HTERT RPE-1 (cell line): ENCODE results near the gene TACC2.
"Not testable (repeated sequence)": the region's sequence is repeated elsewhere in the genome, so short reads cannot be mapped to it uniquely, and the experiment has no call there.

Experiments
- in situ Hi-C: fragments of 300-500 bp; cut with MboI; formaldehyde crosslinking; loops from 4 replicates; pipeline ENCODE4 v1.14.3; 2020; ENCODE audit warnings: low sequenced_read_pairs

Gene TACC2

GRCh38 chr10:122021379-122021778 is 32.4 kb downstream of the TACC2 start:
- in situ Hi-C loops: no loop called here

GRCh38 chr10:122021828-122022227 is 32.9 kb downstream of the TACC2 start:
- in situ Hi-C loops: no loop called here

- in situ Hi-C loops: no loop called here
Measured at GRCh38 chr10:122022276-122022675, 33.3 kb downstream of the TACC2 start.

DNA sequence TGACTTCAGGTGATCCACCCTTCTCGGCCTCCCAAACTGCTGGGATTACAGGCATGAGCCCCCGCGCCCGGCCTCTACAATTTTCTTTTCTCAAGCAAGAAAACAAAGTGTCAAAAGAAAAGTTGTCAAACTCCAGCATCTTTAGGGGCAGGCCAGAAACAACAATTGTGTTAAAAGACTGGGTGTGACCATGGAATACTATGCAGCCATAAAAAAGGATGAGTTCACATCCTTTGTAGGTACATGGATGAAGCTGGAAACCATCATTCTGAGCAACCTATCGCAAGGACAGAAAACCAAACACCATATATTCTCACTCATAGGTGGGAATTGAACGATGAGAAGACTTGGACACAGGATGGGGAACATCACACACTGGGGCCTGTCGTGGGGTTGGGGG is 34.3 kb downstream of the TACC2 start:
- in situ Hi-C loops: not testable (repeated sequence)

GRCh38 chr10:122029499-122030199 is 40.7 kb downstream of the TACC2 start:
- in situ Hi-C loops: no loop called here

GRCh38 chr10:122030200-122030552 is 41.2 kb downstream of the TACC2 start:
- in situ Hi-C loops: no loop called here

- in situ Hi-C loops: no loop called here
Measured at GRCh38 chr10:122033224-122033926, 44.4 kb downstream of the TACC2 start.

GRCh38 chr10:122034149-122034756 is 45.3 kb downstream of the TACC2 start:
- in situ Hi-C loops: no loop called here

DNA sequence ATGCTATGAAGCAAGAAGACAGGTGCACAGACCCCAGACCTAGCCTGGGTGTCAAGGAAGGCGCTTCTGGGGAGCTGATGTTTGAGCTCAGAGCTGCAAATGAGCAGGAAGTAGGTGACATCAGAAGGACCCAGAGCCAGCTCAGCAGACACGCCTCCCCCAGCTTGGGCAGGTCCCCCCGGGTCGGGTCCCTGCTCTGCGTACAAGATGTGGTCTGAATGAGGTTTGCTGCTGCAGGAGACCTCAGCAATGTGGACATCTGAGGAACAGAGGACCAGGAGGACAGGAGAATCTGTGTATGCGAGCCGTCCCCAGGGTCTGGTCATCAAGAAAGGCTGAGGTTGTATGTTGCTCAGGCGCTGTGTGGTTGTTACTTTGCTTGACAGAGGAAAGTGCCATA is 51.8 kb downstream of the TACC2 start:
- in situ Hi-C loops: no loop called here

DNA sequence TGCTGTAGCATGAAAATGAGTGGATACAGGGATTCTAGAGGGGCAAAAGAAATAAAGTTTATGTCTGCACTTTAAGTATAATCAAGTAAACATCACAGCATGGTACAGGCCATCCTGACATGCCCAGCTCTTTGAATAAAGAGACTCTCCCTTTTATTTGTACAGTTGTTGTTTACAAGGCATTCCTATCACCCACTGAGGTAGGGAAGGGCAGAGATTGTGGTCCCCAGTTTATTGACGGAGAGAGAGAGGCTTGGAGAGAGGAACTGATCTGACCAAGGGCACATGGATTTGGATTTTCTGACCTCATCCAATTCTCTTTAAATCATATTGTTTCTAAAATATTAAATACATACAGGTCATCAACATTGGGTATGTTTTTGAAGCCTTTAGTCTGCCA is 53.9 kb downstream of the TACC2 start:
- in situ Hi-C loops: no loop called here

- in situ Hi-C loops: no loop called here
Measured at GRCh38 chr10:122044045-122044661, 55.2 kb downstream of the TACC2 start.

- in situ Hi-C loops: no loop called here
Measured at GRCh38 chr10:122044713-122045112, 55.8 kb downstream of the TACC2 start.

DNA sequence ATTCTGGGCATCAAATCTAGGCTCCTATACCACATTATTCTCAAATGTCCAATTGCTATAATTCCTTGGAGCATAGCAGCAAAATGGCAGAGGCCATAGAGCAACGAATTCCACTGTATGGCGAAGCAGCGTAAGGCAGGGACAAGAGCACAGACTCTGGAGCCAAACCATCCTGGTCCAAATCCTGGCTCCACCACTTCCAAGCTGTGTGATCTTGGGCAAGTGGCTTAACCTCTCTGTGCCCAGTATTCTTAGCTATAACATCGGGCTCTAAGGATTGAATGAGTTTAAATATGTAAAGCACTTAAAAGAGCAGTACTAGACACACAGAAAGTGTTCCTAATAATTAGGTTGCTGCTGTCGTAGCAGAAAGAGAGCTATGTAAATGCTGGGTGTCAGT is 56.2 kb downstream of the TACC2 start:
- in situ Hi-C loops: no loop called here

DNA sequence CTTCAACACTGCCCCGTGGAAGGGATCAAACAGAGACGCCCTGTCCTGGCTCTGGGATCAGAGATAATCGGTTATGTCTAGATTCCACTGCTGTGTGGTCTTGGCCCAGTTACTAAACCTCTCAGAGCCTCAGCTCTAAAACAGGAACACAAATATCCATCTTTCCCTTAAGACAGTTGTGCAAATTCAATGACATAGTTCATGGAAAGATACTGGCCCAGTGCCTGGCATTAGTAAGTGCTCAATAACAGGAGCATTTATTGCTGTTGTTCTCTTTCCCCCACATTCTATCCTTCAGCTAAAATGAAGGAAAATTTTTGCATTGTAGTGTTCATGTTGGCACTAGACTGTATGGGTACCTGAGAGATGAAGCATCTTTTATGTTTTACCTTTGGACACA is 58.6 kb downstream of the TACC2 start:
- in situ Hi-C loops: no loop called here

DNA sequence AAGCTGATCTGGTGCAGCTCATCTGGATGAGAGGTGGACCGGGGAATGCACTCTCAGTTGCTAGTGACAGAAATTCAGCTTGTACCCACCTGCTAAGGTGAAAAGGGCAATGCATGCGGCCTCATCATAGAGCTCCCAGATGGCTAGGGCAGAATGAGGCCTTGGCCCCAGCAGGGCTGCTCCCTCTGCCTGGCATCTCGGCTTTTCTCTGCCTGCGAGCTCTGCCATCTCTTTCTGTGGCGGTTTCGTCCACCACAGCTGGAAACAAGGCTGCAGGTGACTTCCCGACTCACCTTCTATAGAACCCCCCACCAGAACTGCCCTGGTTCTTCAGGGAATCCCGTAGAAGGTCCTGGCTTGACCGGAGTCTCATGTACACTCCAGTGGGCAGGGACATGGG is 60.1 kb downstream of the TACC2 start:
- in situ Hi-C loops: no loop called here

GRCh38 chr10:122050311-122050710 is 61.3 kb downstream of the TACC2 start:
- in situ Hi-C loops: no loop called here

GRCh38 chr10:122050811-122051210 is 61.8 kb downstream of the TACC2 start:
- in situ Hi-C loops: no loop called here

DNA sequence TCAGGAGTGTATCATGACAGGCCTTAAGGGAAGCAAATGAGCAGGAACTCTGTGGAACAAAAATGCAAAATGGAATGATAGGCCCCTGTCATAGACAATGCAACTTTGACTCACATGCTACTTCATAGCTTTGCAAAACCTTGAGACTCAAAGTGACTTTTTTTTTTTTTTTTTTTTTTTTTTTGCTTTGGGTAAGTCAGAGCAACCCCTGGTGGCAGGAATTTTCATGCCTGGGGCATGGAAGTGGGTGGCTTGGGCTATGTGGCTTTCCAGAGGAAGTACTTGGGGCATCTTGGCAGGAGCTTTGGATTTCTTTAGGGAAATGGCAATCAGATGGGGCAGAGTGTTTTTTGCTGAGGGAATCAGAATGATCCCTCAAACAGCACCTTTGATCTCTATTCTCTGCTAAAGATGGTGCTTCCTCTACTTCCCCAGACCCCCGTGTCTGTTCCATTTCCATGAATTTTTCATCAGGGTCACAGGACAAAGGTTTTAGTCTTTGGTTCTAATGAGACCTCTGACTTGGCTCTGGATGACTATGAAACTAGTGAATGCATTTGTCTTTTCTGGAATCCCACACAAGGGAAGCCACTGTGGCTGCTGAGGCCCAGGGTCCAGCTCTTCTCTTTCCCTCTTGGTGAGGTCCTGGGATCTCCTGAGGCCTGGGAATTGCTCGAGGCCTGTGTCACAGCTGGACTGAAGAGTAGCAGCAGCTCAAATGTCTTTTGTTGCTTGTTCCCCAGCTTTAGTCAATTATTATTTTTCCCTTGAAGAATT is 62.8 kb downstream of the TACC2 start:
- in situ Hi-C loops: no loop called here

DNA sequence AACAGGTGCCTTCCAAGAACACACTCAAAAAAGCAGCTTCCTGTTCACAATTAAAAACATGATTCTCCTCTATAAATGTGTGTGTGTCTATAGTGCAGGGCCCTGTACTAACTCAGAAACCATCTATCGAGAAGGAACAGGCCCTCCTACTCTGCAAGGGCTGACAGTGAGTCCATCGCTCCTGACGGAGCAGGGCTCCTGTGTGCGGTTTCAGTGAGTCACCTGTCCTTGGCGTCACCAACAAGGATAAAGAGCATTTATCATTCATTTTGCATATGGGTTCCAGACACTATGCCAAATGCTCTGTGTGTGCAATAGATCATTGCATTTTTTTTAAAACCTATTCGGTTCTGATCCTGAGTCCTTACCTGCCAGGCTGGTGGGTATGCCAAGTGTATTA is 63.7 kb downstream of the TACC2 start:
- in situ Hi-C loops: no loop called here

DNA sequence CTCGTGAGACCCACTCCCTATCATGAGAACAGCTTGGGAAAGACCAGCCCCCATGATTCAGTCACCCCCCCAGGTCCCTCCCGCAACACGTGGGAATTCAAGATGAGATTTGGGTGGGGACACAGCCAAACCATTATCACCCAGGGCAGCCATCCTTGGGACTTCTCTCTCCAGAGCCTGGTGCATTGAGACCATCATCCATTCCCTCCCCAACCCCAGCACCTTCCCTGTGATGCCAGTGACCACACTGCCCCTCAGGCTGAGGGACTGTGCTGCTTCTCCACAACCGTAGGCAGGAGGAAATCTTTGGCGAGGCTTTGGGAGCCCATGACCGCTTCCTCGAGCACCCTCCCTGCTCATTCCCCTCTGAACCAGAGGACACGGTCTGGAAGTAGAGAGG is 64.4 kb downstream of the TACC2 start:
- in situ Hi-C loops: no loop called here
